ENCODE measurements around the gene PCSK6.
"Not testable (repeated sequence)": the region's sequence is repeated elsewhere in the genome, so short reads cannot be mapped to it uniquely, and the experiment has no call there.

Gene PCSK6

GRCh38 chr15:101481917-101482525 is 7.5 kb downstream of the PCSK6 start:
- no peak for DNase-seq

- no peak for DNase-seq
These were observed 8.2 kb downstream of the PCSK6 start for GRCh38 chr15:101481381-101481705.

GRCh38 chr15:101480613-101481380 is 8.7 kb downstream of the PCSK6 start:
- DNase-seq, result no peak

- no peak for DNase-seq
These were observed 9.5 kb downstream of the PCSK6 start for GRCh38 chr15:101479851-101480612.

- no peak for DNase-seq
These were observed 10.1 kb downstream of the PCSK6 start for GRCh38 chr15:101479342-101479845.

GRCh38 chr15:101478701-101479341 is 10.7 kb downstream of the PCSK6 start:
- no peak for DNase-seq

GRCh38 chr15:101477851-101478362 is 11.6 kb downstream of the PCSK6 start:
- DNase-seq, result no peak

- DNase-seq, result no peak
These were observed 12.8 kb downstream of the PCSK6 start for GRCh38 chr15:101476756-101477155.

GRCh38 chr15:101474983-101475382 is 14.5 kb downstream of the PCSK6 start:
- DNase-seq, result no peak

- DNase-seq, result no peak
These were observed 15.3 kb downstream of the PCSK6 start for GRCh38 chr15:101474233-101474632.

GRCh38 chr15:101472033-101472432 is 17.5 kb downstream of the PCSK6 start:
- no peak for DNase-seq

- no peak for DNase-seq
These were observed 18.8 kb downstream of the PCSK6 start for GRCh38 chr15:101470548-101471239.

GRCh38 chr15:101469520-101470288 is 19.8 kb downstream of the PCSK6 start:
- no peak for DNase-seq

- no peak for DNase-seq
These were observed 23.3 kb downstream of the PCSK6 start for GRCh38 chr15:101466188-101466587.

- DNase-seq, result no peak
These were observed 24.4 kb downstream of the PCSK6 start for GRCh38 chr15:101464999-101465669.

GRCh38 chr15:101464256-101464998 is 25.1 kb downstream of the PCSK6 start:
- DNase-seq, result no peak

GRCh38 chr15:101463696-101464095 is 25.8 kb downstream of the PCSK6 start:
- not testable (repeated sequence) for DNase-seq

- no peak for DNase-seq
These were observed 26.2 kb downstream of the PCSK6 start for GRCh38 chr15:101463270-101463669.

- no peak for DNase-seq
These were observed 28.4 kb downstream of the PCSK6 start for GRCh38 chr15:101461097-101461496.

All from T1000 (cell line).